COR-L47 (cell line): ENCODE measurements around the gene MCTP1.
"Not testable (repeated sequence)": the region's sequence is repeated elsewhere in the genome, so short reads cannot be mapped to it uniquely, and the experiment has no call there.

Experiments
- DNase-seq: peaks from one replicate; lab custom pipeline; 2025; lab: John Stamatoyannopoulos, UW

The MCTP1 gene

GRCh38 chr5:94870511-94871183 lies 414.2 kb downstream of the MCTP1 start:
- DNase-seq, result no peak

- no peak for DNase-seq
Measured at GRCh38 chr5:94869921-94870320, 415.0 kb downstream of the MCTP1 start.

DNA sequence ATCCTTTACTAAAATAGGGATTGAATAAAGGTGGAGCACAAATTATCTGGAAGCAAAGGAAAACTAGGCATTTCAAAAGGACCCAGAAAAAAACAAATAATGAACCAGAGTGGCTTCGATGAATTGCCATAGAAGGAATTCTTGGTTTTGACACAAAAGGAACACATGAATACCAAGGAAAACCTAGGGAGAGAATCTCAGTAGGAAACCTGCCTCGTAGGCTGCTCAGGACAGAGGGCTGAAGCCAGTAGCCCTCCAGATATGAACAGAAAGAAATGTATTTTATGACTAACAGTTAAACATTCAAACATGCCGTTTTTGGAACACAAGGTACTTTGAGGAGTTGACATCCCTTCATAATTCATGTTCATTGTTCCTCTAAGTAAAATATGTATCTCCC lies 420.9 kb downstream of the MCTP1 start:
- DNase-seq, result no peak

GRCh38 chr5:94857111-94857510 lies 427.8 kb downstream of the MCTP1 start:
- no peak for DNase-seq

- DNase-seq, result peak; percentile 33
Measured at GRCh38 chr5:94856257-94856800, 428.6 kb downstream of the MCTP1 start.

DNA sequence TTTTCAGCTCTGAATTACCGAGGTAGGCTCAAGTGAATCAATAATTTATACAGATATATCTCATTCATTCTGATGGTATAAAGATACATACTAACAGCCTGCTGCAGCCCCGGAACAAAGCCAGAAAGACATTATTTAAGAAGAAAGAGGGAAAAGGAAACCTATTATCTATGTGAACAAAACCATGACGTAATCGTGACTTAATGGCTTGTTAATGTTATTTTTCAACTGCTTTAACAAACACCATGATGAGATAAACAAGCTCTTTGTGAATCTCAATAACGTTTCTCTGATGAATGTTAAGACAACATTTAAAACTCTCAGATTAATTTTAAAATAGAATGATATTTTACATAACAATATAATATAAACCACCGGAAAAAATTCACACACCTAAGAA lies 429.4 kb downstream of the MCTP1 start:
- no peak for DNase-seq

DNA sequence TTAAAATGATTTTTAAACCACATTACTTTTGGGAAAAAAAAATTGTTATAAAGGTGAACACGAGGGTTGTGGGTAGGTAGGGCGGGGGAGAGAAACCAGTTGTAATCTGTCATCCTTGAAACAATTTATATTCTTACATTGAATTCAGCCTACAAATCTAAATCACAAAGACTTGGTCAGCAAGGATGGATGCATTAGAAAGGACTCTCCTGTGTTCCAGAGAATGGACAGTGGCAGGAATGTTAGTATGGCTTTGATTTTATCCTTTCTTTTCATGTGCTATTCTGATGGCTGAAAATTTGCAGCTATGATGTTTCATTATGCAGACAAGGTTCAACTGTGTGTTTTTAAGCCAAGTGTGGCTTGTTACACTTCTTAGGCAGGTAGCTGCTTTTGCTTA lies 431.8 kb downstream of the MCTP1 start:
- DNase-seq, result no peak

DNA sequence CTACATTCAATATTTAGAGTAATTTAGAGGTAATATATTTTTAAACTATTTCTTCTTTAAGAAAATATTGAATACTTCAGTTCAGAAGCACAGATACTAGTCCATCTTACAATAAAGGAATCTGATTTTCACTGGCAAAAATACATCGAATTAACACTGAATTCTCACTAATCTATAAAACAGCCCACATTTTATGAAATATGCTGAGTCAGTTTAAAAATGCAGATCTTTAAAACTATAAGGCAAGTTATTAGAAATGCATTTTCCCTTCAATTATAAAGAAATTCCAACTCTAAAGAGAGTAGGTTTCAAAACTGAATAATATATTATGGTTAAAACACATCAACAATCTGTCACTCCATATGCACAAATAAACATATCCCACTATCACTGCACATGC lies 433.9 kb downstream of the MCTP1 start:
- no peak for DNase-seq

DNA sequence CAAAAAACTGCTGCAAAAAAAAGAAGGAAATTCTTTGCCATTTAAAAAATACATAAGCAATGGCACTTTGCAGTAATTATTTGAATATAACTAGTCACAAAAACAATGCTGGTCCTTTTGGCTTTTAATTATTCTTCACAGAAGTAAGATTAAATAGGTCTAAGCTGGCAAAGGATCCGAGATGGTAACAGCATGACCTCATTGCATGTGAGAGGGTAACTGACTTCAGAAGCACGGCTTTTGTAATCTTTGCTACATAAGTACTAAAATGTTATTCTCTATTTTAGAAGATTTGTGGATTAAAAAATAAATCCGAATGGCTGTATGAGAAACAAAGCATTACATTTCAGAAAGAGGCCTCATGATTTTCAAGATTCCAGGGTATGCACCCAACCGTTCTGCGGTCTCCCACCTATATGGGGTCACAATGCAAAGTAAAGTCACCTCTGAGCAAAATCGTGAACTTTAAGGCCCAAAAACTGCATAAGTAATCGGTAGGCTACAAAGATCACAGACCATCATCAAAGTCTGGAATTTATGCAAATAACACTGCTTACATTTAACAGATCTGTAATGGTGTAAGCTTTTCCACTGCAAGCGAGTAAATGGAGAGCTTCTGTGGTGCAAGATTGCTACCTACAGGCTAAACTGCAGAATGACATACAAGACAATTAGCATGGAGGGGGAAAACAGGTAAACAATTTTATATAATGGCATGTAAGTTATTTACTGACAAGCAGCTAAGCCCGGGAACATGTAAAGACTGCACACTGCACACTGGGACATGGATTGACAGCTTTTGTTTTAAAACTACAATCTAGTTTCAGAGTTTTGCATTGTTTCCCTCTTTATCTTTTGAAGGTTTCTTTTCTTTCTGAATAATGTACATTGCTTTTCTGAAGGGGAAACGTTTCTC lies 434.8 kb downstream of the MCTP1 start:
- DNase-seq, result peak; percentile 62

- no peak for DNase-seq
Measured at GRCh38 chr5:94849324-94849723, 435.6 kb downstream of the MCTP1 start.

- DNase-seq, result no peak
Measured at GRCh38 chr5:94847726-94848125, 437.2 kb downstream of the MCTP1 start.

DNA sequence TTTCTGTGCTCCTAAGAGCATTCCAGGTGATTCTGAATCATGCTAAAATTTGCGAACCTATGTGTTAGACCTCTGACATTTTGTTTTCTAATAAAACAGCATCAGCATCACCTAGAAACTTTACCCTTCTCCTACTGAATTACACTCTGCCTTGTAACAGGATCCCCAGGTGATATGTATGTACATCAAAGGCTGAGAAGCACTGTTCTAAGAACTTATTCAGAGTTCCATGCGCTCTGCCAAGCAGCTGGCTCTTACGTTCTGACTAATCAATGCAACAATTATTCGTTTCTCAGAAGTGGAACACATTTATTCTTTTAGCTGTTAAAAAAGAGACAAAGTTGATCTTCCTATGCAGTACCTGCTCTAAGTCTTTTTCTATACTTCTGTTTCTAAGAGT lies 437.9 kb downstream of the MCTP1 start:
- DNase-seq, result no peak

DNA sequence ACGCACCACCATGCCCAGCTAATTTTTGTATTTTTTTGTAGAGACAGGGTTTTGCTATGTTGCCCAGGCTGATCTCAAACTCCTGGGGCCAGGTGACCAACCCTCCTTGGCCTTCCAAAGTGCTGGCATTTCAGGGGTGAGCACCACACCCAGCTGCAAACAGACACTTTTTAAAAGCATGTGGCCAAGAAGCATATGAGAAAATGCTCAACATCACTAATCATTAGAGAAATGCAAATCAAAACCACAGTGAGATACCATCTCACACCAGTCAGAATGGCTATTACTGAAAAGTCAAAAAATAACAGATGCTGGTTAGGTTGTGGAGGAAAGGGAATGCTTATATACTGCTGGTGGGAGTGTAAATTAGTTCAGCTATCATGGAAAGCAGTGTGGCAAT lies 439.2 kb downstream of the MCTP1 start:
- DNase-seq, result not testable (repeated sequence)

DNA sequence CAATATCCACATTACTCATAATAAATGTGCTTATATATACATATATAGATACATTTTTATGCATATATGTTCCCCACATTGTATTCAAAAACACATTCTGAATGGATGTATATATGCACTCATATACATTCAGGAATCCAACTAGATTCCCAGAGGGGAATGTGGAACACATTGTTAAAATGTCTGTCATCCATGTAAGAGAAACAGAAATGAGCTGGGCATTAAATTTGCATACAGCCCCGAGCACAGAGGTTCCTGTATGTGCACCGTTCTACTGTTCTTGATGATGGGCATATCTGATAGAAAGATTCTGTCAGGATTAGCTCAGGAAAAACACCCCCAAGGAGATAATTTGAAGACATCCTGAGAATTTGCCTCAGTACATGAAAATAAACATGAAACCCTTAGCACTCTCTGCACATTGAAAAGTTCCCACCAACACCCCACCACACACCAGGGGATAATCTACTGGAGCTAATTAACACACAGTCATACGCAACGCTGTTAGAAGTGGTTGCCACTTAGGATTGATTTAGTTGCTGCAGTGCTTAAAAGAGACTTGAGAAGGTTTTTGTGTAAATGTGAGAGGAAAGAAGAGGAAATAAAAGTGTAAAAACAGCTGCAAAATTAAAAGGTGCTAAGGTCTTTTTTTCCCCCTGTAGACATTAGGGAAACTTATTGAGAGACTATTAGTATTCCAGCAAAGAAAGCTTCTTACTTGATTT lies 443.1 kb downstream of the MCTP1 start:
- no peak for DNase-seq

- no peak for DNase-seq
Measured at GRCh38 chr5:94833851-94834250, 451.0 kb downstream of the MCTP1 start.

GRCh38 chr5:94832685-94833084 lies 452.2 kb downstream of the MCTP1 start:
- DNase-seq, result peak; percentile 33

- DNase-seq, result no peak
Measured at GRCh38 chr5:94830520-94830919, 454.4 kb downstream of the MCTP1 start.

DNA sequence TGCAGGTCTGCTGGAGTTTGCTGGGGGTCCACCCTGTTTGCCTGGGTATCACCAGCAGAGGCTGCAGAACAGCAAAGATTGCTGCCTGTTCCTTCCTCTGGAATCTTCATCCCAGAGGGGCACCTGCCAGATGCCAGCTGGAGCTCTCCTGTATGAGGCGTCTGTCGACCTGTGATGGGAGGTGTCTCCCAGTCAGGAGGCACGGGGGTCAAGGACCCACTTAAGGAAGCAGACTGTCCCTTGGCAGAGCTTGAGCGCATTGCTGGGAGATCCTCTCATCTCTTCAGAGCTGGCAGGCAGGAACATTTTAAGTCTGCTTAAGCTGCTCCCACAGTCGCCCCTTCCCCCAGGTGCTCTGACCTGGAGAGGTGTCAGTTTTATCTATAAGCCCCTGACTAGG lies 456.7 kb downstream of the MCTP1 start:
- not testable (repeated sequence) for DNase-seq

- no peak for DNase-seq
Measured at GRCh38 chr5:94820488-94820887, 464.4 kb downstream of the MCTP1 start.

GRCh38 chr5:94818904-94819303 lies 466.0 kb downstream of the MCTP1 start:
- no peak for DNase-seq

- DNase-seq, result peak; percentile 20
Measured at GRCh38 chr5:94815313-94816039, 469.4 kb downstream of the MCTP1 start.

DNA sequence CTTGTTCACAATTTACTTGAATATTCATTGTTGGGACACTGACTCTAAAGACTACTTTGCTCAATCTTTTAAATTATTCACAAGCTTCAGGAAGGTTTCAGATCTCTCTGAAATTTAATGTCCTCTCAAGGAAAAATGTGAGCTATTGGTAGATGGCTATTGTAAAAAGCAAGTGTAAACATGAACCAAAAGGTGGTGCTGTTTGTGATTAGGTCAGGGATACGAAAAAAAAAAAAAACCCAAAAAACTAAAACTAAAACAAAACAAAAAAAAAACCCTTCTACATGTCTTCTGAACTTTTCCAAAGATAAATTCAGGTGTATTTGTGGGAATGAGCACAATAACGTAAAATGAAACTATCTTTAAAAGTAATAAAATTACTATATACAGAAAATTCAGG lies 472.7 kb downstream of the MCTP1 start:
- DNase-seq, result no peak
